IMR-90 (cell line): ENCODE data around the gene ADH5. TPM values are rescaled to one million over a fixed set of nuclear protein-coding genes. Genes with fewer than 3 reads are reported as not detected.

ENCODE experiments used
- ATAC-seq: fragments of 200-7000 bp; cut with Tn5 transposase; 2 replicates; pipeline ENCODE4 v1.9.1; 2020; ENCODE audit warnings: low read depth, mild to moderate bottlenecking, moderate library complexity
- BruUV-seq: library from RNA; stranded (reverse); fragments of 400-500 nt; replicated peaks from 2 replicates; lab custom pipeline; 2021; lab: Mats Ljungman, UMichigan
- CTCF ChIA-PET: fragments of 300-600 bp; formaldehyde crosslinking; extraction: SDS; loops from one replicate; lab custom pipeline; 2021; ENCODE audit warnings: antibody characterized with exemption; lab: Yijun Ruan, JAX
- POLR2A ChIA-PET: fragments of 300-600 bp; sonication (Branson Sonifier 250); formaldehyde crosslinking; loops from one replicate; lab custom pipeline; 2022; ENCODE audit warnings: antibody characterized with exemption; ENCODE audit not compliant: unreplicated experiment; lab: Charles Lee
- DNase-seq: peaks from one replicate; pipeline ENCODE4 v3.0.0; 2013
- H2AFZ ChIP-seq: replicated peaks from 2 replicates; pipeline ENCODE3; 2013; ENCODE audit warnings: low read length, mild to moderate bottlenecking; ENCODE audit not compliant: poor library complexity
- H2AK5ac ChIP-seq: 2 replicates; pipeline ENCODE4 v1.6.1; 2013; ENCODE audit warnings: low read depth, low read length, inconsistent platforms
- H2AK9ac ChIP-seq: replicated peaks from 2 replicates; pipeline ENCODE3; 2013; ENCODE audit warnings: mild to moderate bottlenecking, low read depth, low read length, moderate library complexity; ENCODE audit not compliant: poor library complexity
- H2BK120ac ChIP-seq: 2 replicates; pipeline ENCODE4 v1.6.1; 2013; ENCODE audit warnings: low read depth, low read length, inconsistent platforms
- H2BK15ac ChIP-seq: 3 replicates; pipeline ENCODE4 v1.6.1; 2013; ENCODE audit warnings: low read depth, low read length, inconsistent platforms
- H2BK20ac ChIP-seq: 2 replicates; pipeline ENCODE4 v1.6.1; 2013; ENCODE audit warnings: low read depth, mild to moderate bottlenecking, inconsistent platforms, low read length, moderate library complexity
- H2BK5ac ChIP-seq: 2 replicates; pipeline ENCODE4 v1.6.1; 2013; ENCODE audit warnings: mild to moderate bottlenecking, low read depth, low read length, inconsistent platforms; ENCODE audit not compliant: poor library complexity, severe bottlenecking
- H3K14ac ChIP-seq: replicated peaks from 2 replicates; pipeline ENCODE4 v1.6.1; 2013; ENCODE audit warnings: low read depth, low read length, inconsistent platforms
- H3K18ac ChIP-seq: 2 replicates; pipeline ENCODE4 v1.6.1; 2013; ENCODE audit warnings: low read depth, low read length, control low read depth
- H3K23ac ChIP-seq: 2 replicates; pipeline ENCODE4 v1.6.1; 2013; ENCODE audit warnings: low read depth, low read length, inconsistent platforms
- H3K27ac ChIP-seq: 2 replicates; pipeline ENCODE4 v1.5.1; 2013; ENCODE audit warnings: mild to moderate bottlenecking, control low read depth, low read length; ENCODE audit not compliant: insufficient read depth
- H3K27me3 ChIP-seq: 2 replicates; pipeline ENCODE4 v1.6.1; 2013; ENCODE audit warnings: low read length; ENCODE audit not compliant: control insufficient read depth, insufficient read depth
- H3K36me3 ChIP-seq: 2 replicates; pipeline ENCODE4 v1.6.1; 2013; ENCODE audit warnings: low read length, mixed read lengths; ENCODE audit not compliant: control insufficient read depth, insufficient read depth
- H3K4ac ChIP-seq: 2 replicates; pipeline ENCODE4 v1.6.1; 2013; ENCODE audit warnings: low read depth, low read length, inconsistent platforms
- H3K4me1 ChIP-seq: 2 replicates; pipeline ENCODE4 v1.6.1; 2013; ENCODE audit warnings: low read length, mixed read lengths; ENCODE audit not compliant: control insufficient read depth, insufficient read depth
- H3K4me2 ChIP-seq: 2 replicates; pipeline ENCODE4 v1.6.1; 2013; ENCODE audit warnings: low read depth, mild to moderate bottlenecking, control low read depth, low read length, moderate library complexity
- H3K4me3 ChIP-seq: 2 replicates; pipeline ENCODE4 v1.5.1; 2013; ENCODE audit warnings: low read depth, mild to moderate bottlenecking, control low read depth, low read length, moderate library complexity; ENCODE audit not compliant: insufficient read depth
- H3K56ac ChIP-seq: 2 replicates; pipeline ENCODE4 v1.6.1; 2013; ENCODE audit warnings: low read length, inconsistent platforms; ENCODE audit not compliant: insufficient read depth; ENCODE audit errors: extremely low read depth
- H3K79me1 ChIP-seq, 2 experiments: 2 replicates each; pipeline ENCODE4 v1.6.1; 2013; ENCODE audit warnings: low read length in 2 of 2, inconsistent platforms in 1 of 2, low read depth in 1 of 2
- H3K9ac ChIP-seq: 2 replicates; pipeline ENCODE4 v1.6.1; 2013; ENCODE audit warnings: low read depth, low read length, control low read depth
- H3K9me1 ChIP-seq: 2 replicates; pipeline ENCODE4 v1.6.1; 2013; ENCODE audit warnings: low read length, inconsistent platforms; ENCODE audit not compliant: insufficient read depth
- H3K9me3 ChIP-seq: 2 replicates; pipeline ENCODE4 v1.6.1; 2013; ENCODE audit warnings: low read length; ENCODE audit not compliant: control insufficient read depth, insufficient read depth
- H4K20me1 ChIP-seq: 2 replicates; pipeline ENCODE4 v1.6.1; 2013; ENCODE audit warnings: low read length, inconsistent platforms; ENCODE audit not compliant: insufficient read depth
- H4K5ac ChIP-seq: 2 replicates; pipeline ENCODE4 v1.6.1; 2013; ENCODE audit warnings: mild to moderate bottlenecking, low read depth, low read length, control low read depth
- H4K8ac ChIP-seq, 2 experiments: 2 replicates each; pipeline ENCODE4 v1.6.1; 2013; ENCODE audit warnings: low read depth in 2 of 2, low read length in 2 of 2, control low read depth in 1 of 2, inconsistent platforms in 1 of 2
- H4K91ac ChIP-seq: 2 replicates; pipeline ENCODE4 v1.6.1; 2013; ENCODE audit warnings: low read depth, low read length, inconsistent platforms; ENCODE audit not compliant: insufficient read depth
- CEBPB ChIP-seq: IDR thresholded peaks from 2 replicates; pipeline ENCODE4 v1.6.1; 2012; ENCODE audit warnings: low read depth, low read length, improper control_type of control experiment
- MAFK ChIP-seq: IDR thresholded peaks from 2 replicates; pipeline ENCODE4 v1.6.1; 2012; ENCODE audit warnings: low read depth, low read length, improper control_type of control experiment
- WGBS, 2 experiments: methylation state at CpG; one replicate each; pipeline versions ENCODE4 v1.1.5 to v1.1.7; 2013; ENCODE audit warnings: missing lambda C conversion rate in 2 of 2; ENCODE audit not compliant: insufficient read length in 1 of 2; ENCODE audit errors: extremely low coverage in 2 of 2; 5-methylcytosine and 5-hydroxymethylcytosine counted together
- dilution Hi-C: fragments of 300-500 bp; cut with HindIII; formaldehyde crosslinking; loops from one replicate; pipeline ENCODE4 v1.14.3; 2018; ENCODE audit warnings: low sequenced_read_pairs; ENCODE audit not compliant: unreplicated experiment
- in situ Hi-C: fragments of 300-500 bp; cut with MboI; formaldehyde crosslinking; loops from 3 replicates; pipeline ENCODE4 v1.14.3; 2019; ENCODE audit warnings: low sequenced_read_pairs, inconsistent platforms, mixed read lengths
- intact Hi-C: fragments of 100-400 bp; cut with micrococcal nuclease; formaldehyde crosslinking; loops from 2 replicates; pipeline ENCODE4 v1.10.0; 2022
- polyA plus RNA-seq, 3 experiments: library from polyadenylated mRNA; depleted of rRNA; stranded (reverse); fragments of >200 nt; gene quantifications; 2 replicates each; pipeline ENCODE4 v1.2.3, GENCODE V29; 2012; ENCODE audit warnings: low replicate concordance in 1 of 3
- total RNA-seq: library from RNA; depleted of rRNA; stranded (reverse); fragments of >200 nt; gene quantifications from 2 replicates; pipeline ENCODE4 v1.2.3, GENCODE V29; 2012

Gene ADH5
- total and polyA plus RNA-seq, 2 of the 4 experiments (the other 2 are of a cell fraction): 140 to 178 TPM

DNA sequence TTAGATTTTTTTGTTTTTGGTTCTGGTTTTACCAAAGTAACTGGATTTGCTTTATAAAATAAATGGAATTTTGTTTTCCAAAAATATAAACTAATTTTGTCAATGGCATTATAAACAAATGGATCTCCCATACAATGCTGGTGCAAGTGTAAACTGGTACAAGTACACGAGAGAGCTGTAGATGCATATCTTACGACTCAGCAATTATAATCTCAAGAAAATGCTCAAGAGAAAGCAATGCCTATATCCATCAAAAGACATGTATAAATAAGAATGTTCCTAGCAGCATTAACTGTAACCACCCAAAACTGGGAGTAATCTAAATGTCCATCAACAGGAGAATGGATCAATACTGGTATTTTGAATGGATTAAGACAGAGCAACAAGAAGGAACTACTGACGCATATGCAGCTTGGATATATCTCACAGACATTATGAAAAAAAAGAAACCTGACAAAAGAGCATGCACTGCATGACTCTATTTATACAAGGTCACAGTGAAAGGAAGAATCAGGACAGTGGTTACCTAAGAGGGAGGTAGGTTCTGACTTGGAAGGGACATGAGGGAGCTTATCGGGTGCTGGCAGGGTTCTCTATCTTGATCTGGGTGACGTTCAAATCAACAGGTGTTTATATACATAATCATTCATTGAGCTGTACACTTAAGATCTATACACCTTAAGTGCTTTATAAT, 9.5 kb downstream of the ADH5 start:
- CTCF ChIA-PET: no interaction called here
- in situ Hi-C loops: no loop called here

More for the DNA sequence above, 9.5 kb downstream of the ADH5 start:
- DNase-seq: no peak
- no peak overlapping the region for H3K27ac ChIP-seq
- H3K4me3 ChIP-seq: no peak overlapping the region
- POLR2A ChIA-PET: no interaction called here
- H3K23ac ChIP-seq: no peak overlapping the region
- H2AFZ ChIP-seq: no peak overlapping the region
- no peak overlapping the region for H3K4me2 ChIP-seq
- no peak overlapping the region for H3K4ac ChIP-seq
- ATAC-seq: peak; percentile 54
- H3K9me3 ChIP-seq: no peaks in the 10 kb centered on the region
- H3K56ac ChIP-seq: no peak overlapping the region
- H4K8ac ChIP-seq: no peak overlapping the region
- H4K5ac ChIP-seq: no peak overlapping the region
- no peaks in the 10 kb centered on the region for H3K27me3 ChIP-seq
- no peaks in the 10 kb centered on the region; the same call in 1 of the 2 replicates for H3K4me1 ChIP-seq
- H3K36me3 ChIP-seq: peaks cover 54% of the 10 kb centered on the region
- BruUV-seq: no TSS peak
- dilution Hi-C loops (no loop called here), intact Hi-C loops (no loop called here)
- no peak overlapping the region for H3K9ac ChIP-seq
- H2AK9ac ChIP-seq: no peak overlapping the region
- no peak overlapping the region for H2BK120ac ChIP-seq
- peak; percentile 77 for TF ChIP-seq MAFK
- TF ChIP-seq CEBPB: no peak
- H4K20me1 ChIP-seq: peaks cover 7% of the 10 kb centered on the region; the same call in 1 of the 2 replicates
- H4K91ac ChIP-seq: no peak overlapping the region
- H2BK20ac ChIP-seq: no peak overlapping the region
- no CpG with 5 or more reads among the region's 5 CpGs for WGBS, 2 experiments
- no peak overlapping the region for H2BK5ac ChIP-seq
- no peak overlapping the region for H3K14ac ChIP-seq
- no peak overlapping the region for H2BK15ac ChIP-seq
- H3K18ac ChIP-seq: no peak overlapping the region
- H3K9me1 ChIP-seq: no peaks in the 10 kb centered on the region
- H2AK5ac ChIP-seq: no peak overlapping the region
- peaks cover 21 to 45% of the 10 kb centered on the region in 2 experiments for H3K79me1 ChIP-seq
